HG03342 (cell line): ENCODE results near the gene KCNK5.

Source experiments
- ATAC-seq: cut with Tn5 transposase; IDR thresholded peaks from one replicate; pipeline ENCODE4 v1.9.1; 2021; ENCODE audit warnings: mild to moderate bottlenecking, moderate library complexity; ENCODE audit not compliant: unreplicated experiment

KCNK5 gene

DNA sequence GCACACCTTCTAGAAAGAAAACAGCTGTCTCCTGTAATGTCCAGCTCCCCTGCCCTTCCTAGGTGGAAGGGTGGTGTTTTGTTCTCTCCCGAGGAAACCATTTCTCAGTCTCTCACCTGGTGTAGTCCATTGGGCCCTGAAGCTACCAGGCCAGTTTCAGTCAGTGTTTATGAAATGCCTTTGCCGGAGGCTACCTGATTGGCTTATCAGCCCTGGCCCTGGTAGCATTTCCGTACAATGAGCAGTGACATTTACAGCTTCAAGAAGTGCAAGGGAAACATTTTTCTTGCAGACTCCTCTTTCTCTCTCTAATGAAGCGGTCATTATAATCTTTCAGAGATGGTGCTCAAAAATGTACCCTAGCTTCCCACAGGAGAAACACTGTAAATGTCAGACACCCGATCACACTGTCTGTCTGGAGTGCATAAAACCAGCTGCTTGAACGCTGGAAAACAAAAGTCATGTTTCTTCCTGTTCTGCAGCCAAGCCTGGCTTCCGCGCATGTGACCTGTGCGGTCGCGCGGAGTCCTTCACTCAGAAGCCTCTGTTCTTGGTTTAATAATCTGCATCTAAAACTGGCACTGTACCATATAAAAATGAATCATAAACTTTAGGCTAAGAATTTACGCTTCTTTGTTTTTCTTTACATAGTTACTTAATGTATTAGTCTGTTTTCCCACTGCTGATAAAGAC is 85.9 kb downstream of the KCNK5 start:
- ATAC-seq: no peak

DNA sequence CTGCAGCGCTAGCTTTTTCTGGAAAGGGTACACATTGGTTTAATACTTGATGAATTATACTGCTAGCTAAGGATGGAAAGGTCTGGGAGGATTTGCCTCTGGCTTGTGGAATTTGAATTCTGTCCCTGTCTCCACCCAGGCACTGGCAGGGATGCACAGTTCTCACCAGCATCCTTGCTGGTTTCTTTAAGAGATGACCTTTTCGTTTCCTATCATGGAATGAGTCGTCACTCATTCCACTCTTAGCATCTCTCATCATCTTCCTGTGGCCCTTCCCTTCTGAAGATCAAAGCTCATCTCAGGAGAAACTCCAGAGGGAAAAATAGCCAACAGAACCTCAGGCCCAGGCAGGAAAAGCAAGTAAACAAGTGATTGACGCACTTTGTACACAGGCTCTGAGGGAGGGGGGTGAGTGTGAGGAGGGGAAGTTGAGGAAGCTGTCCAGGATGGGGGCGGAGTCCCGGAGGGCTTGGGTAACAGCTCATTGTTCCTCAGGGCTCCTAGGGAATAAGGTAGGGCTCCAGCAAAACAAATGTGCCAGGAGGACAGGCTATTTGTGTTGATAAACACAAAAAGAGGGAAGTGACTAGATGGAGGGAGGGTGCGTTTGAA is 88.6 kb downstream of the KCNK5 start:
- no peak for ATAC-seq
